Measurements from ENCODE around the gene BUB3.

GRCh38 chr10:123144697-123145541 is 9.3 kb upstream of the BUB3 start:
- TF ChIP-seq EZH2 (IDR thresholded peaks at IDR 0.05; ENCODE audit: borderline replicate concordance, low read length) = no peak
- TF ChIP-seq CTCF (IDR thresholded peaks at IDR 0.05; ENCODE audit: low read length) = no peak
